HG02943 (cell line): ENCODE results near the gene GRB7.
"Not testable (repeated sequence)": the region's sequence is repeated elsewhere in the genome, so short reads cannot be mapped to it uniquely, and the experiment has no call there.

Experiments used
- ATAC-seq: cut with Tn5 transposase; IDR thresholded peaks from one replicate; pipeline ENCODE4 v1.9.1; 2021; ENCODE audit warnings: mild to moderate bottlenecking, low read depth, moderate library complexity; ENCODE audit not compliant: unreplicated experiment

The GRB7 gene

GRCh38 chr17:39709319-39709997 lies 28.3 kb upstream of the GRB7 start:
- ATAC-seq: no peak

GRCh38 chr17:39709998-39710964 lies 27.5 kb upstream of the GRB7 start:
- no peak for ATAC-seq

DNA sequence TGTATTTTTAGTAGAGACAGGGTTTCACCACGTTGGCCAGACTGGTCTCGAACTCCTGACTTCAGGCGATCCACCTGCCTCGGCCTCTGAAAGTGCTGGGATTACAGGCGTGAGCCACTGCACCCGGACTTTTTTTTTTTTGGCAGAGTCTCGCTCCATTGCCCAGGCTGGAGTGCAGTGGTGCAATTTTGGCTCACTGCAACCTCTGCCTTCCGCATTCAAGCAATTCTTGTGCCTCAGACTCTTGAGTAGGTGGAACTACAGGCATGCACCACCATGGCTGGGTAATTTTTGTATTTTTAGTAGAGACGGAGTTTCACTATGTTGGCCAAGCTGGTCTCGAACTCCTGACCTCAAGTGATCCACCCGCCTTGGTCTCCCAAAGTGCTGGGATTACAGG lies 26.7 kb upstream of the GRB7 start:
- ATAC-seq: not testable (repeated sequence)

DNA sequence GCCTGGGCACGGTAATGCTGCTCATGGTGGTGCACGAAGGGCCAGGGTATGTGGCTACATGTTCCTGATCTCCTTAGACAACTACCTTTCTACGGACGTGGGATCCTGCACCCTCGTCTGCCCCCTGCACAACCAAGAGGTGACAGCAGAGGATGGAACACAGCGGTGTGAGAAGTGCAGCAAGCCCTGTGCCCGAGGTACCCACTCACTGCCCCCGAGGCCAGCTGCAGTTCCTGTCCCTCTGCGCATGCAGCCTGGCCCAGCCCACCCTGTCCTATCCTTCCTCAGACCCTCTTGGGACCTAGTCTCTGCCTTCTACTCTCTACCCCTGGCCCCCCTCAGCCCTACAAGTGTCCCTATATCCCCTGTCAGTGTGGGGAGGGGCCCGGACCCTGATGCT lies 25.9 kb upstream of the GRB7 start:
- no peak for ATAC-seq

- ATAC-seq: no peak
These were observed 23.5 kb upstream of the GRB7 start for GRCh38 chr17:39714234-39714633.

- ATAC-seq: no peak
These were observed 22.2 kb upstream of the GRB7 start for GRCh38 chr17:39715375-39716072.

DNA sequence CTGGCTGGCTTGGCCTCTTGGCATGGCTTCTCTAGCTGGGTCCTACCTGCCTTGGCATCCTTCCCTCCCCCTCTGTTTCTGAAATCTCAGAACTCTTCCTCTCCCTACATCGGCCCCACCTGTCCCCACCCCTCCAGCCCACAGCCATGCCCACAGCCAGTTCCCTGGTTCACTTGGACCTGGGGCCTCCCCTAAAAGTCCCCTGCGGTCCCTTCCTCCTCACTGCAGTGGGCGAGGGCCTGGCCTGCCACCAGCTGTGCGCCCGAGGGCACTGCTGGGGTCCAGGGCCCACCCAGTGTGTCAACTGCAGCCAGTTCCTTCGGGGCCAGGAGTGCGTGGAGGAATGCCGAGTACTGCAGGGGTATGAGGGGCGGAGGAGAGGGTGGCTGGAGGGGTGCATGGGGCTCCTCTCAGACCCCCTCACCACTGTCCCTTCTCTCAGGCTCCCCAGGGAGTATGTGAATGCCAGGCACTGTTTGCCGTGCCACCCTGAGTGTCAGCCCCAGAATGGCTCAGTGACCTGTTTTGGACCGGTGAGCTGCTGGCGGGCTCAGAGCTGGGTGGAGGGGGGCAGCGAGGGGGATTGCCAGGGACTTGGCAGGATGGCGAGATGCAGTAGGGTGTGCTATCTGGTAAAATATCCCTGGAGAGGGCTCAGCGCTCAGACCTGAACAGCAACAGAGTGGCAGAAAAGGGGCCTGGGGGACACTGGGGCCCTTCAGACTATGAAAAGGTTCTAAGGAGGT lies 21.5 kb upstream of the GRB7 start:
- no peak for ATAC-seq

- ATAC-seq: no peak
These were observed 20.7 kb upstream of the GRB7 start for GRCh38 chr17:39716879-39717536.

DNA sequence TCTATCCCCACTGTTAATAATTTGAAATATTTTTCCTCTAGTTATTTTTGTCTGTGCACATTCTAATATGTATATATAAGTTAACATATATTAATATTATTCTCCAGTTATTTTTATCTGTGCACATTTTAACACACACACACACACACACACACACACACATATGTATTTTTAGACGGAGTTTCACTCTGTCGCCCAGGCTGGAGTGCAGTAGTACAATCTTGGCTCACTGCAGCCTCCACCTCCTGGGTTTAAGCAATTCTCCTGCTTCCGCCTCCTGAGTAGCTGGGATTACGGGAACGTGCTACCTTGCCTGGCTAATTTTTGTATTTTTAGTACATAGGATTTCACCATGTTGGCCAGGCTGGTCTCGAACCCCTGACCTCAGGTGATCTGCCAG lies 20.1 kb upstream of the GRB7 start:
- ATAC-seq: no peak

DNA sequence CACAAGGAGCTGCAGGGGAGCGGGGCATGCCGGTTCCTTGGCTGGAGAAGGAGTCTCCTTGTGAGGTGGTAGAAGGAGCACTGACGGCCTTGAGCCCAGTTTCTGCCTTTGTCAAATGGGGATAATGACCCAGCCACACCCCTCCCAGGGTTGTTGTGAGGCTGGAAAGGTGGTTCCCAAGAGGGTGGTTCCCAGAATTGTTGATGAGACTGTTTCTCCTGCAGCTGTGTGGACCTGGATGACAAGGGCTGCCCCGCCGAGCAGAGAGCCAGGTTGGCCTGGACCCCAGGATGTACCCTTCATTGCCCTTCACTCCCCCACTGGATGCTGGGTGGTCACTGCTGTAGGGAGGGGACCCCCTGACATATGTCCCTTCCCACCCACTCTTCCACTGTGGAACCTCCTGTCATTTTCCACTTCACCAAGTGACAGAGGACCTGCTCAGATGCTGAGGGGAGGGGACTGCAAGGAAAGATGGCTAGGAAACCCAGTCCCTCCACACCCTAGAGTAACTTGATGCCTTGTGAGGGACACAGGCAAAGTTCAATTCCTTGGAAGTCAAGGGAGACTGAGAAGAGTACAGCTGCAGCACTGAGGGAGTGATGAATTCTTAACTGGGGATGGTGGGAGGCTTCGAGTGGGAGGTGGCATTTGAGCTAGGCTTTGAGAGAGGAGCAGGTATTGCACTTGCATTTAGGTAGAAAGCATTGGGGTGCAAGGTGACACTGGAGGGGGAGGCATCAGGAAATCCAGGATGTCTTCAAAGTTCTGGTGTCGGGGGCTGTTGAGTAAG lies 18.0 kb upstream of the GRB7 start:
- no peak for ATAC-seq

DNA sequence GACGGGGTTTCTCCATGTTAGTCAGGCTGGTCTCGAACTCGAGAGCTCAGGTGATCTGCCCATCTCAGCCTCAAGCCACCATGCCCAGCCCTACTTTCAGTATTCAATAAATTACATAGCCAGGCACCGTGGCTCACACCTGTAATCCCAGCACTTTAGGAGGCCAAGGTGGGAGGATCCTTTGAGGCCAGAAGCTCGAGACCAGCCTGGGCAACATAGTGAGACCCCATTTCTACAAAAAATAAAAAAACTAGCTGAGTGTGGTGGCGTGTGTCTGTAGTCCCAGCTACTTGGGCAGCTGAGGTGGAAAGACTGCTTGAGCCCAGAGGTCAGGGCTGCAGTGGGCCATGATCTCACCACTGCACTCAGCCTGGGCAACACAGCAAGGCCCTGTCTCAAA lies 15.6 kb upstream of the GRB7 start:
- no peak for ATAC-seq

DNA sequence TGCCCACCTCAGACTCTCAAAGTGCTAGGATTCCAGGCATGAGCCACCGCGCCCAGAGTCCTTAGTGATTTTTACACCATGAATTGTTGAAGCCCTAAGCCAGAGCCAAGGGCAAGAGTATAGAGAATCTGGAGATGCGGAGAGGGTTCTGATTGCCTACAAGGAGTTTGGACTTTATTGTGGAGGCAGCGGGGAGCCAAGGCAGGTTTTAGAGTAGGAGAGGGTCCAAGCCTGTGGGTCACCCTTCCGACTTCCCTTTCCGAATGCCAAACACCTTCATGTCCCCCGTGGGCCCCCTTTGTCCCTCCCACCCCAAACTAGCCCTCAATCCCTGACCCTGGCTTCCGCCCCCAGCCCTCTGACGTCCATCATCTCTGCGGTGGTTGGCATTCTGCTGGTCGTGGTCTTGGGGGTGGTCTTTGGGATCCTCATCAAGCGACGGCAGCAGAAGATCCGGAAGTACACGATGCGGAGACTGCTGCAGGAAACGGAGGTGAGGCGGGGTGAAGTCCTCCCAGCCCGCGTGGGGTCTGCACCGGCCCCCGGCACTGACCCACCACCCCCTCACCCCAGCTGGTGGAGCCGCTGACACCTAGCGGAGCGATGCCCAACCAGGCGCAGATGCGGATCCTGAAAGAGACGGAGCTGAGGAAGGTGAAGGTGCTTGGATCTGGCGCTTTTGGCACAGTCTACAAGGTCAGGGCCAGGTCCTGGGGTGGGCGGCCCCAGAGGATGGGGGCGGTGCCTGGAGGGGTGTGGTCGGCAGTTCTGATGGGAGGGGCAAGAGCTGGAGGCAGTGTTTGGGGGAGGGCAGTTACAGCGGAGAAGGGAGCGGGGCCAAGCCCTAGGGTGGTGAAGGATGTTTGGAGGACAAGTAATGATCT lies 14.5 kb upstream of the GRB7 start:
- no peak for ATAC-seq

GRCh38 chr17:39724731-39725130 lies 13.0 kb upstream of the GRB7 start:
- ATAC-seq: no peak

DNA sequence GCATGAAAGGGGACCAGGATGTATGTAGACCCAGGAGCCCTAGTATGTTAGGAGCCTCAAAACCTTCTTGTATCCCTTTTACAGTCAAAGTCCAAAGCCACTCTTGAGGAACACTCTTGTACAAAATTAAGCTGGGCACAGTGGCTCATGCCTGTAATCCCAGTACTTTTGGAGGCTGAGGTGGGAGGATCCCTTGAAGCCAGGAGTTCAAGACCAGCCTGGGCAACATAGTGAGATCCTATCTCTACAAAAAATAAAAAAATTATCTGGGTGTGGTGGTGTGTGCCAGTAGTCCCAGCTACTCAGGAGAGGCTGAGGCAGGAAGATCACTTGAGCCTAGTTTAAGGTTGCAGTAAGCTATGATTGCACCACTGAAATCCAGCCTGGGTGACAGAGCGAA lies 11.8 kb upstream of the GRB7 start:
- ATAC-seq: not testable (repeated sequence)

DNA sequence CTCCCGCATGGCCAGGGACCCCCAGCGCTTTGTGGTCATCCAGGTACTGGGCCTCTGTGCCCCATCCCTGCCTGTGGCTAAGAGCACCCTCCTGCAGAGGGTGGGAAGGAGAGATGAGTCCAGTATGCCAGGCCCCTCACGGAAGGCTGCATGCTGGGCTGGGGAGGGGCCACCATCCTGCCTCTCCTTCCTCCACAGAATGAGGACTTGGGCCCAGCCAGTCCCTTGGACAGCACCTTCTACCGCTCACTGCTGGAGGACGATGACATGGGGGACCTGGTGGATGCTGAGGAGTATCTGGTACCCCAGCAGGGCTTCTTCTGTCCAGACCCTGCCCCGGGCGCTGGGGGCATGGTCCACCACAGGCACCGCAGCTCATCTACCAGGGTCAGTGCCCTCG lies 11.1 kb upstream of the GRB7 start:
- ATAC-seq: no peak

DNA sequence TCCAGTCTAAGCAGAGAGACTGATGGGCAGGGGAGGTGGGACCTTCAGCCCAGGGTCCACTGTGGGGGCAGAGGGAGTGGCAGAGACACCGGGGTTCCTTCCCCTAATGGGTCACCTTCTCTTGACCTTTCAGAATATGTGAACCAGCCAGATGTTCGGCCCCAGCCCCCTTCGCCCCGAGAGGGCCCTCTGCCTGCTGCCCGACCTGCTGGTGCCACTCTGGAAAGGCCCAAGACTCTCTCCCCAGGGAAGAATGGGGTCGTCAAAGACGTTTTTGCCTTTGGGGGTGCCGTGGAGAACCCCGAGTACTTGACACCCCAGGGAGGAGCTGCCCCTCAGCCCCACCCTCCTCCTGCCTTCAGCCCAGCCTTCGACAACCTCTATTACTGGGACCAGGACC lies 10.2 kb upstream of the GRB7 start:
- ATAC-seq: no peak

- ATAC-seq: no peak
These were observed 8.4 kb upstream of the GRB7 start for GRCh38 chr17:39729280-39729851.
